Measurements from ENCODE around the gene COL19A1. TPM values are rescaled to one million over a fixed set of nuclear protein-coding genes. Genes with fewer than 3 reads are reported as not detected.

Gene COL19A1
- polyA plus RNA-seq, 1 donor, result 9.5 TPM

DNA sequence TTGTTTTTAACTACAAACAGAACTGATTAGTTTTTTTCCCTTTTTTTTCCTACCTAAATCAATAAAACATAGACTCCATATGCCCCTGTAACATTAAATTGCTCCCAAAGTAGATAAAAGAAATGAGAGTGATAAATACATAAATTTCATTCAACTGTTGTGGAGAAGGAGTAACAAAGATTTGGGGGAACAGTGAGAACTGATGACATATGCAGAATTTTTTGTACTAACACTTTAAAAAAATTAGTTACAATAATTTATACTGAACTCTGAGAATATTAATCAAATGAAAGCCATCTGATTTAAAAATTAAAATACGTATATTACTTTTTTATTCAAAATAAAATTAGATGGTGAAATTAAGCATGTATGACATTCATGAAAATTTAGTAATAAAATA is 195.7 kb downstream of the COL19A1 start:
- DNase-seq, result no peak

- DNase-seq, result no peak
Observed at GRCh38 chr6:70072540-70073179, 206.3 kb downstream of the COL19A1 start.

DNA sequence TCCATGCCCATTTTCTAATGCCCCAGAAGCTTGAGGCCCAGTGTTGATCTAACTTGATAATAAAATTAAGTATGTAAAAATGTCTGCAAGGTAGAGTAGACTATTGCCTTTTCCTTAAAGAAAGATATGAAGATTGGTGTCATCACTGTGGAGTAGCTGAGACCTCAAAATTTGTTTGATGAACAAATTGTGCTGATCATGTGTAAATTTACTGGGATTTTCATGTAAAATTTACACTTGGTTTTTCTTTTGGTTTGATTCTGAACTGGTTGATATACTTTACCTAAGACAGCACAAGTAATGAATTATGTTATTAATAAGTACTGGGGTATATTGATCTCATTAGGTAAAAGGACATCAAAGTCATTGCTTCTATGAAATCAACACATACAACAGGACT is 207.3 kb downstream of the COL19A1 start:
- DNase-seq, result no peak

DNA sequence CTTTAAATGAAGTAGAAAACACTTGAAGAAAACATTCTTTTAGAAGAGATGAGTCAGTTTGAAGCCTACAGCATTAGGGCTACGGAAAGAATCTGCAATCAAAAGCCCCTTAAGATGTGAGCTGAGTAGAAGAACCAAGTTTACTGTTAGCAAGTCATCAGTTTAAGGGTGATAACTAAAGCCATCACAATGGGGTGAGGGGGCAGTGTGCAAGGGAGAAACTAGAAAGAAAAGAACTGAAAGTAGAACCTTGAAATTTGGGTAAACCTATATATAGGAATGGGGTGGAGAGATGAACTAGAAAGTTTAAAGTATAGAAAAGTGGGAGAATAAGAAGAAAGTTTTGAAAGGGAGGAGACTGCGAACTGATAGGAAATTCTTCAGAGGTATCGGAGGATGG is 212.9 kb downstream of the COL19A1 start:
- no peak for DNase-seq

GRCh38 chr6:70080443-70081070 is 214.2 kb downstream of the COL19A1 start:
- no peak for DNase-seq

GRCh38 chr6:70082830-70083229 is 216.5 kb downstream of the COL19A1 start:
- no peak for DNase-seq

- no peak for DNase-seq
Observed at GRCh38 chr6:70086806-70087205, 220.4 kb downstream of the COL19A1 start.

GRCh38 chr6:70094156-70094555 is 227.8 kb downstream of the COL19A1 start:
- DNase-seq, result no peak

GRCh38 chr6:70099732-70100131 is 233.4 kb downstream of the COL19A1 start:
- no peak for DNase-seq

DNA sequence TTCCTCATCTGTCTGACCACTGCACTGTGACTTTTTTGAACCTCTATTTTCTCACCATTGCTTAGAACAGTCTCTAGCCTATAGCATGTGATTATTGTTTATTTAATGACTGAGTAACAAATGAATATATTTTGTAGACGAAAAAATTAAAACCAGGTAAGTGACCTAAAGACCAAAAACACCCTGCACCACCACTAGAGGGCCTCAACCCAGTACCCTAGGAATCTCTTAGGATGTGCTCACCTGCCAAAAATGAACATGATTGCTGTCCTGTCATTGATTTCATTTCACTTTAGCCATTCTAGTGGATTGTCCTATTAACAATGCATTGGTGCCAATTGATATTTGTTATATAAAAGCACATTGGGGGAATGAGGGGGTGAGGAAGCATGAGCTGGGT is 237.4 kb downstream of the COL19A1 start:
- no peak for DNase-seq

DNA sequence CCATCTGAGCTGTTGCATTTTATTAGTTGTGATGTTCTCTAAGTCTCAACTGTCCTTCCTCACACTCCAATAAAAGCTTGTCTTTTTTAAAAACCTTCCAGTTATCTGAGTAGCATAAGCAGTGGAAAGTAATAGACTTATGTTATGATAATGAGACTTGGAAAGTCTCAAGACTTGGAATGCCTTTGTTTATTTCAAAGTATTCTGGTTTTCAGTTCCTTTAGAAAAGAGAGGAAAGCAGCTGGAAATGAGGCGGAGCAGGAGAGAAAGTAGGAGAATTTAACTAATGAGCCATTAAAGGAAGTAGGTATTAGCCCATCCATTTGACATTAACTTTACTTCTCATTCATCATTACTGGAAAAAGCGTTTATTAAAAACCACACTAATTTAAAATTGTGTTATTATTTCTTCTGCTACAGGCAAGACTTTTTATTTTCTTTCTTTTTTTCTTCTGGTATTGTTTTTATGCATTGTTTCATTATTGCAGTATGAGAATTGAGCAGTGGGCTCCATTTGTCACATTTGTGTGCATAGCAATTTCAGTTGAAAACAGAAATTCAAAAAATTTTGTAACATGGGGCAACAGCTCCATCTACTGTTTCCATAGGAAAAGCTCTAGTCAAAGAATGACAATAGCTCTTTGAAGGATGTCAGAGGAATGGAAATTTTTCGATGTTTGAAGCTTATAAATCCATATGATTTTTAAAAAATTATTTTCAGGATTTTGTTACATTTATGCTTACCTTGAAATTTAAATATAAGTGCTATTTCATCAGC is 241.7 kb downstream of the COL19A1 start:
- DNase-seq, result peak; percentile 42

GRCh38 chr6:70110126-70111022 is 244.0 kb downstream of the COL19A1 start:
- DNase-seq, result no peak

DNA sequence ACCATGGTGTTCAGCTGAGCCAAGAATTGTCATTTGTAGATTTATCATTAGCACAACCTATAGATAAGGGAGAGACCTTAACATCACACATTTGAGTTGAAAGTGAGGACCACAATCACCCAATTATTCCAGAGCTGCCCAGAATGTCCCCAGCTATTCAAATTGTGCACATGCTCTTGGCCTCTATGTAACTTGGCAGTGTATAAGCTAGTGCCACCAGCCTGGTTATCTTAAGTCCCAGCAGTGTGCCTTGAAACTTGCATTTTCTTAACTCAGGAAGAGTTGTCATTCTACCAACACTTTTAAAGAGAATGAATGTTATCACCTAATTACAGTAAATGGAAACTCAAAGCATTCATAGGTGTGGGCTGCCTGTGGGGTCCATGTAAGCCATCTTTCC is 245.4 kb downstream of the COL19A1 start:
- DNase-seq, result no peak

GRCh38 chr6:70112716-70113115 is 246.4 kb downstream of the COL19A1 start:
- DNase-seq, result peak; percentile 19

GRCh38 chr6:70113171-70113570 is 246.8 kb downstream of the COL19A1 start:
- DNase-seq, result no peak

DNA sequence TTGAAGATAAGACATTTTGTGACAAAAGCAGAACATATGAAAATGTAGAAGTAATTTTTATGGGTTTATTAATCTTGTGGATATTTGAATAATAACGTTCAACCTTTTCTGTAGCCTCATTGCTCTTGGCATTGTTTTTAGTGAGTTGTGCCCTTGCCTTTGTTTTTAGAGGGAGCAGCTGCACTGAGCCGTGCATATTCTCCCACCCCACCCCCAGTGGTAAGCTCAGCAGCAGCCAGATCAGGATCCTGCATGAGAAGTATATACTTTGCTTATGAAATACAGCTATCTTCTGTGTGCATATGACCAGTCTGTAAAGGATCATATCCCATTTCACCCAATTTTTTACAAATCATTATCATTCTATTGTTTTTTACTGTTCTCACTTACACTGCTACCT is 252.3 kb downstream of the COL19A1 start:
- no peak for DNase-seq

DNA sequence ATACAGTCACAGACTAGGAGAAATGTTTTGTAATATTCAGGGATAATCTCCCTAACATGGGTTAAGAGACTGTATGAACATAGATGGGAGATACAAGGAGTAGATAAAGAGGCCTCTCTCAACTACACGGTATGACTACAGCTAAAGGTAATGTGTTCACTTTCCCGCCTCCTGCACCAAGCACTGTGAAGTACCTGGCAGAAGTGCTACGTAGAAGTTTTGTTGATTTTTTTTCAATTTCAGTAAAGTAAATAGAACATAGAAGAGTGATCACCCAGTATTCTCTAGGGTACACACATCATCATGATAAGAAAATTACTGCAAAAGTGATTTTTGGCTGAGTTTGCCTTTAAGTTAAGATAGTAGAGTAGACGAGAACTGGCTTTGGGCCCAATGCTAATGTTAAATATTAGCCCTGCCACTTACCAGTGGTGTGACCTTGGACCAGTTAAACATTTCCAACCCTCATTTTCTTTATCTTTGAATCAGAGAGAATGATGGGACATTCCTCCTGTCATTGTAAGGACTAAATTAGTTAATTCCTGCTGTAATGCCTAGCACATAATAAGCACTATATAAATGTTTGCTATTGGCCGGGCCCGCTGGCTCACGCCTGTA is 253.0 kb downstream of the COL19A1 start:
- DNase-seq, result no peak

DNA sequence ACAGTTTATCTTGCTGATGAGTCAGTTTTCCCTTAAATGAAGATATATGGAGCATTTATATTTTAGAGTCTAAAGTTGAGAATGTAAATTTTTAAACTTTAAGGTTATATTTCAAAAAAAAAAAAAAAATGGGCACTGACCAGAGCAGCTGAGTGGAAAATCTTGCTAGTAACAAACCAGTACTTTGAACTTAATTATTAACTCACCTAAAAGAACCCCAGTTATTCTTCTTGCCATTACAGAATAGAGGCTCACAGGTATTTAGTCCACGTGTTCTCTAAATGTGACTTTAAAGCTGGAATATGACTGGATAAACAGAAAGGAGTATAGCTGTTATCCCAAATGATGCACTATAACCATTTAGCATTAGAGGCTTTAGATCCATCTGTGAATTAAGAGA is 258.1 kb downstream of the COL19A1 start:
- no peak for DNase-seq

DNA sequence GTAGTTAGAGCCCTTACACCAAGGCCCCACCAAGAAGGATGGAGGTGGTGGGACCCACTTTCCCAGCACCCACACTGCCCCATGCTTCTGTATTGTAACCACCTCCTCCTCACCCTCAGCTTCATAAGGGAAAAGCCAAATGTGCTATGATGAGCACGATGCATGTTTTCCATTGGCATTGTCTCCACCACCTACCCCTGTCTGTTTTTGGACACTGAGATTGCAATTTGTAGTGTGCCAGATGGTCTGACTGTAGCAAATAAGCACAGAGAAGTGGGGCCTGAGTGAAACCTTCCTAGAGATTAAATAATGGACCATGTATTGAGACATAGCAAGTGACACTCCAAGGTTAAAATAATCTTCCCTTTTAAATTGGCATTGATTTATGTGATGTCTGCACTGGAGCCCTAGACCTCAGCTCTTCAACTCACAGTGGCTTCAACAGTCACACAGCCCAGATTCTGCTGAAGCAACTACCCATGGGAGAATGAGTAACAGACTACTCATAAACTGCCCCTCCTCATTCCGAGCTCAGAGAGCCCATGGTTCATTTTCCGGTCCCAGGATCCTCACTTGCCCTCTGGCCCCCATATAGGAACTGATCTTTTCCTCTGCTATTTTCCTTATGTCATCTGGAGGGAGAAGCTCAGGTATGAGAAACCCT is 258.7 kb downstream of the COL19A1 start:
- no peak for DNase-seq

GRCh38 chr6:70125602-70126001 is 259.2 kb downstream of the COL19A1 start:
- no peak for DNase-seq

DNA sequence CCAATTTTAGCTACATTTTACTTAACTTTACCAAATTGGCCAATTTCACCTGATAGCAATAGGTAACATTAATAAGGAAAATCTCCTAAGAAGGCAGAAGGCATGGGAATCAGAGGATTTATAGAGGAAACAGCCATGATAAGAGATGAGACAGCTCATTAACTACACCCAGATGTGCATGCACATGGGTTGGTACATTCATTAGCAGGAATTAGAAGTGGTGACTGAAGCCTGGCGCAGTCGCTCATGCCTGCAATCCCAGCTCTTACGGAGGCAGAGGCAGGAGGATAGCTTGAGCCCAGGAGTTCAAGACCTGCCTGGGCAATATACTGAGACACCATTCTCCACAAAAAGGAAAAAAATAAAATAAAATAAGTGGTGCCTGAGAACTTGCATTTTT is 263.0 kb downstream of the COL19A1 start:
- no peak for DNase-seq

DNA sequence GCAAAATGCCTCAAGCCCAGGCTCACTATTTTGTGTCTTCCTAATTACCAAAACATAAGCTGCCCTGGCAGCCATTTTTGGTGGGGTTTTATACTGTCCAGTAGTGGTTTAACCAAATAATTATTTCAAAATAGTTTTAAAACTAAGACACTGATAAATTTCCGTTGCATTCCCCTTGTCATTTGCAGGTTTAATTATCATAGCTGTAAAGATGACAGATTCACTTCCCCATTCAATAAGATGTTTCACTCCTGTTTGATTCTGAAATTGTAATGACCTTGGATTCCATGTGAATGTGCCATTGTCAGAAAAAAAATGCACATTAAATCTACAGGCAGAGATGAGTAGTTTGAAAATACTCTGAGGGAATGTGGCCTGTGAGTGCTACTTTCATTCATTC is 264.5 kb downstream of the COL19A1 start:
- no peak for DNase-seq
